ENCODE measurements around the gene PCDH7. TPM values are rescaled to one million over a fixed set of nuclear protein-coding genes. Genes with fewer than 3 reads are reported as not detected.

PCDH7 gene
- total RNA-seq, 2 experiments from 2014 or later, result not detected

- ChIA-PET POLR2A (no interaction called here), CTCF (no interaction called here)
- H3K27ac Mint-ChIP-seq, result no peak overlapping the region
- no peaks in the 10 kb centered on the region for H3K4me1 Mint-ChIP-seq (ENCODE audit: low read depth)
- DNase-seq, result no peak
- H3K36me3 Mint-ChIP-seq, result no peaks in the 10 kb centered on the region
- no peaks in the 10 kb centered on the region for H3K27me3 Mint-ChIP-seq
- no peak overlapping the region for H3K4me3 Mint-ChIP-seq
- H3K9me3 Mint-ChIP-seq, result no peaks in the 10 kb centered on the region
- intact Hi-C loops (cut with micrococcal nuclease), result no loop called here
Observed at GRCh38 chr4:30770049-30770549, 49.9 kb downstream of the PCDH7 start.

- no peaks in the 10 kb centered on the region for H3K9me3 Mint-ChIP-seq
- H3K4me1 Mint-ChIP-seq (ENCODE audit: low read depth), result no peaks in the 10 kb centered on the region
- H3K36me3 Mint-ChIP-seq, result no peaks in the 10 kb centered on the region
- ChIA-PET CTCF (no interaction called here), POLR2A (no interaction called here)
- no peak for DNase-seq
- H3K4me3 Mint-ChIP-seq, result no peak overlapping the region
- no peak overlapping the region for H3K27ac Mint-ChIP-seq
- intact Hi-C loops (cut with micrococcal nuclease), result no loop called here
- H3K27me3 Mint-ChIP-seq, result no peaks in the 10 kb centered on the region
Observed at GRCh38 chr4:30770812-30771211, 50.6 kb downstream of the PCDH7 start.

- Mint-ChIP-seq H3K27me3 (no peaks in the 10 kb centered on the region), H3K9me3 (no peaks in the 10 kb centered on the region), H3K4me3 (no peak overlapping the region), H3K36me3 (no peaks in the 10 kb centered on the region), H3K27ac (no peak overlapping the region), H3K4me1 (ENCODE audit: low read depth) (no peaks in the 10 kb centered on the region)
- DNase-seq, result no peak
- POLR2A ChIA-PET, result no interaction called here
- intact Hi-C loops (cut with micrococcal nuclease), result no loop called here
- CTCF ChIA-PET, result no interaction called here
Observed at GRCh38 chr4:30776451-30776850, 56.3 kb downstream of the PCDH7 start.

GRCh38 chr4:30776921-30777415, 56.8 kb downstream of the PCDH7 start:
- H3K27me3 Mint-ChIP-seq, result no peaks in the 10 kb centered on the region
- H3K27ac Mint-ChIP-seq, result no peak overlapping the region
- DNase-seq, result no peak
- H3K4me3 Mint-ChIP-seq, result no peak overlapping the region
- no peaks in the 10 kb centered on the region for H3K9me3 Mint-ChIP-seq
- no peaks in the 10 kb centered on the region for H3K4me1 Mint-ChIP-seq (ENCODE audit: low read depth)
- ChIA-PET POLR2A (no interaction called here), CTCF (no interaction called here)
- no peaks in the 10 kb centered on the region for H3K36me3 Mint-ChIP-seq
- intact Hi-C loops (cut with micrococcal nuclease), result no loop called here
